GM12878 (cell line): ENCODE data around the gene CADM2.

Experiments used
- BHLHE40 ChIP-seq, 2 experiments: fragments of 450-650 bp in 1 of 2; IDR thresholded peaks; 2 replicates each; pipeline ENCODE4 v1.6.1; 2011 to 2017; ENCODE audit warnings: low read depth in 2 of 2, borderline replicate concordance in 1 of 2, improper control_type of control experiment in 1 of 2, low read length in 1 of 2, mild to moderate bottlenecking in 1 of 2
- EGR1 ChIP-seq, 2 experiments: IDR thresholded peaks; 1 replicate in 1 of 2; 2 replicates in 1 of 2; pipeline ENCODE4 v1.6.1; 2011 to 2012; ENCODE audit warnings: low read depth in 2 of 2, low read length in 2 of 2, borderline replicate concordance in 1 of 2, mild to moderate bottlenecking in 1 of 2, moderate library complexity in 1 of 2
- ESRRA ChIP-seq: IDR thresholded peaks from 2 replicates; pipeline ENCODE4 v1.6.1; 2012; ENCODE audit warnings: mild to moderate bottlenecking, low read length, improper control_type of control experiment
- MXI1 ChIP-seq: fragments of 150-350 bp; IDR thresholded peaks from 2 replicates; pipeline ENCODE4 v1.6.1; 2011; ENCODE audit warnings: low read depth, mild to moderate bottlenecking, inconsistent platforms, low read length, improper control_type of control experiment
- NBN ChIP-seq: fragments of 450-650 bp; IDR thresholded peaks from 2 replicates; pipeline ENCODE4 v1.6.1; 2016
- POLR2A ChIP-seq: IDR thresholded peaks from 2 replicates; pipeline ENCODE4 v1.6.1; 2011; ENCODE audit warnings: low read depth, mild to moderate bottlenecking, low read length
- TF ChIP-seq, protein P1 (sequence below): IDR thresholded peaks from 2 replicates; pipeline ENCODE4 v1.6.1; 2011; ENCODE audit warnings: low read depth, low read length, improper control_type of control experiment, borderline replicate concordance
- TF ChIP-seq, protein P2 (sequence below), 3 experiments: IDR thresholded peaks in 2 of 3; conservative IDR thresholded peaks in 1 of 3; 2 replicates each; pipeline ENCODE4 v1.5.1; 2011; ENCODE audit warnings: low read depth in 3 of 3, low read length in 3 of 3, mild to moderate bottlenecking in 3 of 3, control low read depth in 2 of 3, moderate library complexity in 2 of 3, inconsistent platforms in 1 of 3, mixed read lengths in 1 of 3; ENCODE audit not compliant: control insufficient read depth in 2 of 3, insufficient read depth in 1 of 3; ENCODE audit errors: extremely low read depth in 1 of 3

- TF ChIP-seq, protein P1, sequence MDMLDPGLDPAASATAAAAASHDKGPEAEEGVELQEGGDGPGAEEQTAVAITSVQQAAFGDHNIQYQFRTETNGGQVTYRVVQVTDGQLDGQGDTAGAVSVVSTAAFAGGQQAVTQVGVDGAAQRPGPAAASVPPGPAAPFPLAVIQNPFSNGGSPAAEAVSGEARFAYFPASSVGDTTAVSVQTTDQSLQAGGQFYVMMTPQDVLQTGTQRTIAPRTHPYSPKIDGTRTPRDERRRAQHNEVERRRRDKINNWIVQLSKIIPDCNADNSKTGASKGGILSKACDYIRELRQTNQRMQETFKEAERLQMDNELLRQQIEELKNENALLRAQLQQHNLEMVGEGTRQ, result no peak
- no peak for TF ChIP-seq NBN
- no peak for TF ChIP-seq MXI1
- TF ChIP-seq, protein P2, sequence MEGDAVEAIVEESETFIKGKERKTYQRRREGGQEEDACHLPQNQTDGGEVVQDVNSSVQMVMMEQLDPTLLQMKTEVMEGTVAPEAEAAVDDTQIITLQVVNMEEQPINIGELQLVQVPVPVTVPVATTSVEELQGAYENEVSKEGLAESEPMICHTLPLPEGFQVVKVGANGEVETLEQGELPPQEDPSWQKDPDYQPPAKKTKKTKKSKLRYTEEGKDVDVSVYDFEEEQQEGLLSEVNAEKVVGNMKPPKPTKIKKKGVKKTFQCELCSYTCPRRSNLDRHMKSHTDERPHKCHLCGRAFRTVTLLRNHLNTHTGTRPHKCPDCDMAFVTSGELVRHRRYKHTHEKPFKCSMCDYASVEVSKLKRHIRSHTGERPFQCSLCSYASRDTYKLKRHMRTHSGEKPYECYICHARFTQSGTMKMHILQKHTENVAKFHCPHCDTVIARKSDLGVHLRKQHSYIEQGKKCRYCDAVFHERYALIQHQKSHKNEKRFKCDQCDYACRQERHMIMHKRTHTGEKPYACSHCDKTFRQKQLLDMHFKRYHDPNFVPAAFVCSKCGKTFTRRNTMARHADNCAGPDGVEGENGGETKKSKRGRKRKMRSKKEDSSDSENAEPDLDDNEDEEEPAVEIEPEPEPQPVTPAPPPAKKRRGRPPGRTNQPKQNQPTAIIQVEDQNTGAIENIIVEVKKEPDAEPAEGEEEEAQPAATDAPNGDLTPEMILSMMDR (IDR thresholded peaks at IDR 0.05 in 2 of 3, conservative IDR thresholded peaks at IDR 0.05 in 1 of 3; ENCODE audit: control insufficient read depth in 2 of 3, extremely low read depth in 1 of 3, insufficient read depth in 1 of 3, low read depth in 3 of 3, low read length in 3 of 3), result peak in 2 of 3 experiments; percentile 10 to 33; a peak in 2 of 6 replicates
- no peak for TF ChIP-seq ESRRA
- TF ChIP-seq EGR1 (IDR thresholded peaks at IDR 0.05; ENCODE audit: borderline replicate concordance in 1 of 2, low read depth in 2 of 2, low read length in 2 of 2), result no peak
- no peak for TF ChIP-seq POLR2A
- TF ChIP-seq BHLHE40 (IDR thresholded peaks at IDR 0.05; ENCODE audit: borderline replicate concordance in 1 of 2, low read depth in 2 of 2, low read length in 1 of 2), result no peak
These were observed 15.4 kb upstream of the CADM2 start for GRCh38 chr3:84943379-84943778.
